ENCODE data around the gene PRSS56. TPM values are rescaled to one million over a fixed set of nuclear protein-coding genes. Genes with fewer than 3 reads are reported as not detected.
A peak's percentile ranks its signal among the peaks of the same experiment; 100 is the strongest.

The PRSS56 gene
- total and polyA plus RNA-seq, 2 of the 13 experiments (the other 11 are each of a cell fraction or from before 2014, with no cell fraction given): not detected

DNA sequence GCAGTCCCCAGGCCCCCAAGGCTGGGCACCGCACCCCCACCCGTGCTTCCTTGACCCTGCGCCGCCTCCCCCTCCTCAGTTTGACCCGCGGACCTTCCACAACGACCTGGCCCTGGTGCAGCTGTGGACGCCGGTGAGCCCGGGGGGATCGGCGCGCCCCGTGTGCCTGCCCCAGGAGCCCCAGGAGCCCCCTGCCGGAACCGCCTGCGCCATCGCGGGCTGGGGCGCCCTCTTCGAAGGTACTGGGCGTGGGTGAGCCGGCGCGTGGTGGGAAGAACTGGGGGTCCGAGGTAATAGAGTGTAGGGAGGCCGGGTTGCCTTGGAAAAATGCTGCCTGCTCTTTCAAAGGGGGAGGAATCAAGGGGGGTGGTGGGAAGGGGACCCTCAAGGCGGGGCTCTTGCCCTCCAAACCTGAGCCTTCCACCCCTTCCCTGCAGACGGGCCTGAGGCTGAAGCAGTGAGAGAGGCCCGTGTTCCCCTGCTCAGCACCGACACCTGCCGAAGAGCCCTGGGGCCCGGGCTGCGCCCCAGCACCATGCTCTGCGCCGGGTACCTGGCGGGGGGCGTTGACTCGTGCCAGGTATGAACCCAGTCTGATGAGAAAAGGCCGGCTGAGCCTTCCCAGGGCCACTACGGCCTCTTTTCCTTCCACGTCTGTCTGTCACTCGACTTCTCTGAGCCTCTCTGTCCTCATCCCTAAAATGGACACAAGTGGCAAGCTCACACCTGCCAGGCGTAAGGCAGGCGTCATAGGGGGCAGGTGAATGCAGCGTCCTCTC, 2.6 kb downstream of the PRSS56 start (continued):
- peak; percentile 68; the same call in 1 of the 2 replicates for TF ChIP-seq ZNF629 (CRISPR knock-in tag; conservative IDR thresholded peaks at IDR 0.05)
- TF ChIP-seq ZNF292 (CRISPR knock-in tag; IDR thresholded peaks at IDR 0.05; ENCODE audit: borderline replicate concordance, low read depth): no peak
- no peak for TF ChIP-seq NAIF1 (CRISPR knock-in tag; IDR thresholded peaks at IDR 0.05; ENCODE audit: borderline replicate concordance)
- no peak for TF ChIP-seq ZFAT (CRISPR knock-in tag; conservative IDR thresholded peaks at IDR 0.05)
- TF ChIP-seq ZNF761 (CRISPR knock-in tag; conservative IDR thresholded peaks at IDR 0.05): 0 out of 2 replicates have a peak, but pooled peaks have one; percentile 4
- TF ChIP-seq, protein P1, sequence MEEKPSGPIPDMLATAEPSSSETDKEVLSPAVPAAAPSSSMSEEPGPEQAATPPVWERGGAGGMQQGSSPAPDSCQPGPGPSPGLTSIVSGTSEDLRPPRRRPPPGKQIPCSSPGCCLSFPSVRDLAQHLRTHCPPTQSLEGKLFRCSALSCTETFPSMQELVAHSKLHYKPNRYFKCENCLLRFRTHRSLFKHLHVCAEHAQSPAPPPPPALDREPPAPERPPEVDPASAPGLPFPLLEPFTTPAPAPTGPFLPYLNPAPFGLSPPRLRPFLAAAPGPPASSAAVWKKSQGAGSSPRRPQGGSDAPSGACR (CRISPR knock-in tag; IDR thresholded peaks at IDR 0.05): no peak

DNA sequence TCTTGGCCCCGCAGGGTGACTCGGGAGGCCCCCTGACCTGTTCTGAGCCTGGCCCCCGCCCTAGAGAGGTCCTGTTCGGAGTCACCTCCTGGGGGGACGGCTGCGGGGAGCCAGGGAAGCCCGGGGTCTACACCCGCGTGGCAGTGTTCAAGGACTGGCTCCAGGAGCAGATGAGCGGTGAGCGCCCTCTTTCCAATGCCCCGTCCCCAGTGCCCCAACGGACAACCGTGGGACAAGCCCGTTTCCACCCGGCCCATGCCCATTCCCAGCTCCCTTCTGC, 3.2 kb downstream of the PRSS56 start:
- intact Hi-C loops (cut with micrococcal nuclease; ENCODE audit: unreplicated experiment) (loop anchor here (5.0 to 10.0 kb wide), 3 partner anchors 46 to 619 kb away; no protein-coding TSS in a partner anchor), in situ Hi-C loops (cut with HindIII; ENCODE audit: extremely low pct_ligation_motif_present, low pct_unique_long_range_greater_than_20kb) (no loop called here)
- no peak overlapping the region for H2AFZ ChIP-seq (ENCODE audit: low read length)
- 21% methylated on average over 13 of the region's 16 CpGs for WGBS (ENCODE audit: low lambda C conversion rate)
- H4K20me1 ChIP-seq (ENCODE audit: insufficient read depth, low read length): no peaks in the 10 kb centered on the region
- no TSS peak for BruUV-seq (replicated peaks)
- H3K4me1 ChIP-seq (ENCODE audit: insufficient read depth, low read length): peaks cover 37% of the 10 kb centered on the region
- no peak for DNase-seq (ENCODE audit: low spot score)
- H3K9ac ChIP-seq (ENCODE audit: insufficient read depth, low read depth, low read length): no peak overlapping the region
- ChIA-PET CTCF (ENCODE audit: low intra/inter-chr PET ratio, low total read pairs) (no interaction called here), POLR2A (interaction anchor here (1.0 kb wide), 1 partner anchor 27 kb away, joined by 4 read pairs; the partner anchor contains the start of genes EIF4E2 and TIGD1)
- FAIRE-seq: no peak
- no peaks in the 10 kb centered on the region for H3K9me3 ChIP-seq (ENCODE audit: low read length)
- no peaks in the 10 kb centered on the region for H3K79me2 ChIP-seq (ENCODE audit: insufficient read depth, low read length)
- peaks cover 29 to 86% of the 10 kb centered on the region in 2 experiments for H3K27me3 ChIP-seq (ENCODE audit: control insufficient read depth in 1 of 2, insufficient read depth in 2 of 2, low read length in 2 of 2)
- H3K4me3 ChIP-seq (replicated peaks in 1 of 3; ENCODE audit: insufficient read depth in 1 of 3, low read depth in 2 of 3, low read length in 3 of 3): peak overlapping the region; percentile 37 to 73 (median 50); a peak in 3 of 6 replicates
- no peak for TF ChIP-seq REL (CRISPR knock-in tag; conservative IDR thresholded peaks at IDR 0.05)
- TF ChIP-seq, protein P2, sequence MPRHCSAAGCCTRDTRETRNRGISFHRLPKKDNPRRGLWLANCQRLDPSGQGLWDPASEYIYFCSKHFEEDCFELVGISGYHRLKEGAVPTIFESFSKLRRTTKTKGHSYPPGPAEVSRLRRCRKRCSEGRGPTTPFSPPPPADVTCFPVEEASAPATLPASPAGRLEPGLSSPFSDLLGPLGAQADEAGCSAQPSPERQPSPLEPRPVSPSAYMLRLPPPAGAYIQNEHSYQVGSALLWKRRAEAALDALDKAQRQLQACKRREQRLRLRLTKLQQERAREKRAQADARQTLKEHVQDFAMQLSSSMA (CRISPR knock-in tag; IDR thresholded peaks at IDR 0.05): 0 out of 2 replicates have a peak, but pooled peaks have one; percentile 6
- ATAC-seq: peak; percentile 1; the same call in 2 of the 3 replicates
- peak overlapping the region; percentile 76 for H3K4me2 ChIP-seq (ENCODE audit: low read depth, low read length)
- no peaks in the 10 kb centered on the region for H3K36me3 ChIP-seq (replicated peaks in 1 of 2; ENCODE audit: control insufficient read depth in 1 of 2, insufficient read depth in 2 of 2, low read length in 2 of 2)
- no peak overlapping the region for H3K27ac ChIP-seq (ENCODE audit: extremely low read length, insufficient read depth, low read length)

All from HepG2 (cell line).